ENCODE results near the gene TEP1. TPM values are rescaled to one million over a fixed set of nuclear protein-coding genes. Genes with fewer than 3 reads are reported as not detected.

Gene TEP1
- total RNA-seq (2022): 30.4 and 32.5 TPM in 2 replicates
- Bru-seq, nascent RNA: percentile 65 among the genes with signal in this experiment
- BruChase-seq, experiment 1, labeled RNA remaining after a 6-hour chase: percentile 64 among the genes with signal in this experiment
- BruChase-seq, experiment 2, labeled RNA remaining after a 2-hour chase: percentile 68 among the genes with signal in this experiment
- long read RNA-seq, partial matches to known transcripts: 4 of 9 reads
- long read RNA-seq, other reads (novel, unspliced or antisense): 5 of 9 reads

DNA sequence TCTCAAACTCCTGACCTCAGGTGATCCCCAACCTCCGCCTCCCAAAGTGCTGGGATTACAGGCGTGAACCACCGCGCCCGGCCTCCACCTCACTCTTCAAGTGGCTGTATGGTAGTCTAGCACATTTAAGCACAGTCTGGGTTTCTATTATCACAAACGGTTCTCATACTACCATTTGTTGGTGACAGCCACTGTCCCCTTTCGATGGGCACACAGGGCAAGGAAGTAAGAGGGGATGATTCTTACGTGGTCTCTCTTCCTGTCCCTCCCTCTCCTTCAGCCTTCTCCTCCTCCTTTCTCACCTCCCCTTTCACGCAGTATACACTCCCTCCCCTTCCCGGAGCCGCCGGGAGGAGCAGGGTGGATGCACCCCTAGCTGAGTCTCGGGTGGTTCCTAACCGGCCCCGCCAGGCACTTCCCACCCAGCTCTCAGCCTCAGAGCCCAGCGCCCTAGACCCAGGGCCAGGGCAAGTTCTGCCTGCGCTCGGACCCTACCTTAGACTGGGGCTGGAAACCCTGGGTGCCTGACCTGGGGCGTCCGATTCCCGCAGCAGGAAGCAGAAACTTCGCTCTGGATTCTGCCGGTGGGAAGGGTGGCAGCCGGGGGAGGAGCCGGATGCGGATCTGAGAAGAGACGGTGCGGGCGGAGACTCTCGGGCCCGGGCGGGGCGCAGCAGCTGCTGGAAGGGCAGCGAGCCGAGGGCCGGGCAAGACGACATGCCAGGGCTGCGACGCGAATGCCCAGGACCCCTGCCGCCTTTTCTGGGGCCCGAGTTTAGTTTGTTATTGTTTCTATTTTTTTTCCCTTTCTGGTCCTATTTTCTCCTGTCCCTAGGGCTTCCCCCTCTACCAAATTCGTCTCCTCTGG is at the start of gene TEP1:
TSS of gene TEP1 (minus strand) at position 626 of the 868 bp plus-strand sequence. CDS start 5,062 bp downstream, outside the sequence.
- TF ChIP-seq, protein P1, sequence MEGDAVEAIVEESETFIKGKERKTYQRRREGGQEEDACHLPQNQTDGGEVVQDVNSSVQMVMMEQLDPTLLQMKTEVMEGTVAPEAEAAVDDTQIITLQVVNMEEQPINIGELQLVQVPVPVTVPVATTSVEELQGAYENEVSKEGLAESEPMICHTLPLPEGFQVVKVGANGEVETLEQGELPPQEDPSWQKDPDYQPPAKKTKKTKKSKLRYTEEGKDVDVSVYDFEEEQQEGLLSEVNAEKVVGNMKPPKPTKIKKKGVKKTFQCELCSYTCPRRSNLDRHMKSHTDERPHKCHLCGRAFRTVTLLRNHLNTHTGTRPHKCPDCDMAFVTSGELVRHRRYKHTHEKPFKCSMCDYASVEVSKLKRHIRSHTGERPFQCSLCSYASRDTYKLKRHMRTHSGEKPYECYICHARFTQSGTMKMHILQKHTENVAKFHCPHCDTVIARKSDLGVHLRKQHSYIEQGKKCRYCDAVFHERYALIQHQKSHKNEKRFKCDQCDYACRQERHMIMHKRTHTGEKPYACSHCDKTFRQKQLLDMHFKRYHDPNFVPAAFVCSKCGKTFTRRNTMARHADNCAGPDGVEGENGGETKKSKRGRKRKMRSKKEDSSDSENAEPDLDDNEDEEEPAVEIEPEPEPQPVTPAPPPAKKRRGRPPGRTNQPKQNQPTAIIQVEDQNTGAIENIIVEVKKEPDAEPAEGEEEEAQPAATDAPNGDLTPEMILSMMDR (IDR thresholded peaks at IDR 0.05; ENCODE audit: unreplicated experiment): no peak
- intact Hi-C loops (cut with micrococcal nuclease; ENCODE audit: unreplicated experiment): no loop called here
- peak; percentile 86 for DNase-seq
- CTCF ChIA-PET: interaction anchor here (0.6 kb wide), 1 partner anchor 227 kb away, joined by 3 read pairs; no protein-coding TSS in a partner anchor
- H3K9me3 Mint-ChIP-seq (ENCODE audit: low read depth, unreplicated experiment): no peaks in the 10 kb centered on the region
- BruUV-seq (replicated peaks): no TSS peak
- peak within 1 kb of the TSS; percentile 83 for H3K27ac Mint-ChIP-seq (ENCODE audit: unreplicated experiment)
- peaks cover 21% of the 10 kb centered on the region for H3K4me1 Mint-ChIP-seq (ENCODE audit: low read depth, unreplicated experiment)
- H3K27me3 Mint-ChIP-seq (ENCODE audit: unreplicated experiment): no peaks in the 10 kb centered on the region
- H3K36me3 Mint-ChIP-seq (ENCODE audit: insufficient read depth, unreplicated experiment): peaks cover 28% of the 10 kb centered on the region
- peak within 1 kb of the TSS; percentile 76 for H3K4me3 Mint-ChIP-seq (ENCODE audit: low read depth, unreplicated experiment)

DNA sequence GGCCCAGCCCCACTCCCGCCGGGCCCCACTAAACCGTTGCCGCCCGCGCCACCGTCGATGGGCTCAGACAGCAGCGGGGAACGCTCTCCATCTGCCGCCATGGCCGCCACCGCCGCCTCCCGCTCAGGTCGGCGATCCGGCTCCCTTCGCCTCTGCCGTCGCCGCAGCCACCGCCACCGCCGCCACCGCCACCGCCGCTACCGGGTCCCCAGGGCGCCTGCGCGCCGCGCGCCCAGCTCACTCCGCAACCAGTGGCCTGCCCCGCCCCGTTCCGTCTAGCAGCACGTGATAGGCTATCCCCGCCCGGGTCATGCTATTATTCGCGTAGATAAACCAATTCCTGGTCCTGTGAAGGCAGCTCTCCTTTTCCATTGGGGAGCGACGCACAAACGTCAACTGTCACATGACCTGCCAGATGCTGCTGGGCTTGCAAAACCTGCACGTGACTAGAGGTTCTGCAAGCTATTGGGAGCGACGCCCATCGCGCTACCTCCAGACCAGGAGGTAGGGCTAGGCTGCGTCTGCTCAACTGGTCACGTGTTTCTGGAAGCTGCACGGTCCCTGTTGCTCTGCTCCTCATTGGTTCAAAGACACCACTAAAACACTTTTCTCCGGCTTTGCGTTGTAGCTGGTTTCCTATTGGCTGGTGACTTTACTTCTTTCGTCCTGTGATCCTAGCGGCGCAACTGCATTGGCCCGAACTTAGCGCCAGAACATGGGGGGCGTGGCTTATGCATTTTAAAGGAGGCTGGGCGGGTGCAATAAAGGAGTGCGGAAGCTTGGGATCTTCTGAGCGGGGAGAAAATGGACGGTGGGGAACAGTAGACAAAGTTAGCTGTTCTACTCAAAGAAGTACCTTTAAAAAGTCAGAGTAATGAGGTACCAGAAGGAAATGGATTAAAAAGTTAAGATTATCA is 48.2 kb upstream of the TEP1 start, which contains the start of gene PIP4P1:
TSS of gene PIP4P1 (minus strand) at position 210 of the 917 bp plus-strand sequence. CDS start at position 101, 109 bp downstream.
- H3K4me3 Mint-ChIP-seq (ENCODE audit: low read depth, unreplicated experiment): peak within 1 kb of the TSS; percentile 83
- intact Hi-C loops (cut with micrococcal nuclease; ENCODE audit: unreplicated experiment): loop anchor here (2.0 kb wide), 1 partner anchor 43 kb away; no protein-coding TSS in a partner anchor
- H3K27ac Mint-ChIP-seq (ENCODE audit: unreplicated experiment): peak within 1 kb of the TSS; percentile 100
- peaks cover 19% of the 10 kb centered on the region for H3K4me1 Mint-ChIP-seq (ENCODE audit: low read depth, unreplicated experiment)
- peak; percentile 98 for DNase-seq
- TF ChIP-seq, protein P1 (IDR thresholded peaks at IDR 0.05; ENCODE audit: unreplicated experiment): no peak
- H3K36me3 Mint-ChIP-seq (ENCODE audit: insufficient read depth, unreplicated experiment): peaks cover 37% of the 10 kb centered on the region
- CTCF ChIA-PET: interaction anchor here (0.9 to 1.6 kb wide), 4 partner anchors 46 to 152 kb away, joined by 3 to 9 read pairs (median 6); partner anchors contain the start of gene PARP2
- BruUV-seq (replicated peaks): no TSS peak
- no peaks in the 10 kb centered on the region for H3K27me3 Mint-ChIP-seq (ENCODE audit: unreplicated experiment)
- no peaks in the 10 kb centered on the region for H3K9me3 Mint-ChIP-seq (ENCODE audit: low read depth, unreplicated experiment)

DNA sequence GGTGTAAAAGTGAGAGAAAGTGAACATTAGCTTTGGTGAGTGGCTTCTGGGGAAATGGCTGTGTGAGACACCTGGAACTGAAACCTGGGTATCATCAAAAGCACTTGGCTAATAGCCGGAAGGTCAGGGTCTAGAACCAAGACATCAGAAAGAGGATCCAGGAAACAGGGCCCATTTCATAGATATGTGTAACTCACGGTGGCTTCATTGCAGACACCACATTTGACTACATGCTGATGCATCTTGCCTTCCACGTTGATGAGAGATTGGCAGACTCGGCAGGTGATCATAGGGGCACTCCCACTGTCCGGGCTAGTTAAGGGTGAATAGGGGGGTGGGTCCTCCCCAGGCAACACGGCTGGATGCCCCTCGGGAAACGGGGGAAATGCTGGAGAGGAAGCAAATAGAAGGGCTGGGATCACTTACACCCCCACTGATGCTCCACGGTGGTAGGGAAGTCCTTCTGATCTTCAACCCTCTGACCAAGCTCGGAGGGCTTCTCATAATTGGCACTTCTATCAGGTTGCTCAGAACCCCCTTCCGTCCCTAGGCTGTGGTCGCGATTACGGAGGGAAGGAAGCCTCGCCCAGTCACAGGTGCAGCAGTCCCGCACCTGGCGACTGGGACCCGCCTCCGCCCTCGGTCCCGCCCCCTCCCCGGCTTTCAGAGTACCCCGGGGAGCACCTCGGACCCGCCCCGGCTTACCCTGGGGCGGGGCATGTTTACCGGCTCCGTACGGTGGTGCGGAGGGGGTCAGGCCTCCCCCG is 47.3 kb upstream of the TEP1 start:
- Mint-ChIP-seq H3K36me3 (ENCODE audit: insufficient read depth, unreplicated experiment) (peaks cover 37% of the 10 kb centered on the region), H3K4me3 (ENCODE audit: low read depth, unreplicated experiment) (peak overlapping the region; percentile 83), H3K27me3 (ENCODE audit: unreplicated experiment) (no peaks in the 10 kb centered on the region), H3K9me3 (ENCODE audit: low read depth, unreplicated experiment) (no peaks in the 10 kb centered on the region), H3K4me1 (ENCODE audit: low read depth, unreplicated experiment) (peaks cover 19% of the 10 kb centered on the region), H3K27ac (ENCODE audit: unreplicated experiment) (peak overlapping the region; percentile 100)
- BruUV-seq (replicated peaks): TSS peak; percentile 66
- peak; percentile 63 for DNase-seq
- TF ChIP-seq, protein P1 (IDR thresholded peaks at IDR 0.05; ENCODE audit: unreplicated experiment): no peak
- intact Hi-C loops (cut with micrococcal nuclease; ENCODE audit: unreplicated experiment): loop anchor here (2.0 kb wide), 1 partner anchor 42 kb away; no protein-coding TSS in a partner anchor
- CTCF ChIA-PET: interaction anchor here (0.9 to 1.6 kb wide), 4 partner anchors 45 to 153 kb away, joined by 3 to 9 read pairs (median 6); partner anchors contain the start of gene PARP2
